HG03342 (cell line): ENCODE results near the gene PICK1.
"Not testable (repeated sequence)": the region's sequence is repeated elsewhere in the genome, so short reads cannot be mapped to it uniquely, and the experiment has no call there.

ENCODE experiments used
- ATAC-seq: cut with Tn5 transposase; IDR thresholded peaks from one replicate; pipeline ENCODE4 v1.9.1; 2021; ENCODE audit warnings: mild to moderate bottlenecking, moderate library complexity; ENCODE audit not compliant: unreplicated experiment

PICK1 gene

DNA sequence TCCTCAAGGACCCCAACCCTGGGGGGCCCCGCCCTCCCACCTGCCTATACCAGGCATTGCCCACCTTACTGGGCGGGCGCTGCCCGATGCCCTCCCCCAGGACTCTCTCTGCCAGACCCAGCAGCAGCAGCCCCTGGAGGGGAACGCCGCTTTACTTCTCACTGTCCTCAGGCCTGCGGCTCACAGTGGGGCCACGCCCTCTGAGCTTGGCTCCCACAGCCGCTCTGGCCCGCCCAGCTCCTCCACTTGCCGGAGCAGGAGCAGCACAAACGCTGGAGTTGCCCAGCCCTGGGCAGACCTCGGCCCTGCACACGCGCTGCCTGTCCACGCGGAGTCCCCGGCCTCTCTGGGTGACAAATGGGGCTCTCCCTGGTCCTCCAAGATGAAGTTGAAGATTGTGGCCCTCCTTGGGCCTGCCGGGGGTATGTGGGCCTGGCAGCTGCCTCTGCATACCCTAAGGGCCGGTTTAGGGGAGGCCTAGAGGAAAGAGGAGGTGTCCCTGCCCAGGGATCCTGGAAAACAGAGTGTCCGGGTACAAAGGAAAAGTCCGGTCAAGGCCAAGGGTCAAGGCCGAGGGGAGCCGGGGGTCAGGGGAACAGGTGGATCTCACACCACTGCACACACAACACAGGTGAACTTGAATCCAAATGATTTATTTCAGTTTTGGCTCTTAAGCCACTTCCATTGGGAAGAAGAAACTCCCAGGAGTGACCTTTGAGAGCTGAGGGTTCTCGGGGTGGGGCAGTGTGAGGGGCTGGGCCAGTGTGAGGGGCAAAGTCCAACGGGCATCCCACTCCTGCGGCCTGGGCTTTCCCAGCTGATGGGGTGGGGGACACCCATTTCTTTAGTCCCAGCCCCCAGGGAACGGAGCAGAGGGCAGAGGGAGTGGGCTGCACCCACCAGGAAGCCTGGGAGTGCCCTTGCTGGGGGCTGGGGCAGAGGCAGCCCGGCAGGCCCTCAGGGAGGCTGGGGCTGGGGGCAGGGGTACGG lies 54.0 kb downstream of the PICK1 start:
- no peak for ATAC-seq

DNA sequence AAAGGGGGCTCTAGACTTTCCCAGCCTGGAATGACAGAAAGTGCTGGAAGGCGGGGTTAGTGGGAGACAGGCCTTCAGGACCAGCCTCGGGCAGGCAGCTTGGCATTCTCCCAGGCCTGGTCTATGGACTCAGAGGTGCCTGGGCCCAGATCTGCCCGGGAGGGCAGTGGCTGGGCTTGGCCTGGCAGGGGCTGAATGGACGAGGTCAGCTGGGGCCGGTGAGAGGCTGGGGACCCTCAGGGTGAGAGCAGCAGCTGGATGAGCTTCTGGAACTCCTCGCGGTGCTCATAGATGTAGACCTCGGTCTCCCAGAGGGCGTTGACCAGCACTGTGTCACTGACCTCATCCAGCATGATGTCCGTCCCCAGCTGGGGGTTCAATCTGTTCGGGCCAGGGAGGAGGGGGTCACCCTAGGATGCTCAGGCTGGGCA lies 54.7 kb downstream of the PICK1 start:
- ATAC-seq: no peak

- ATAC-seq: no peak
Observed at GRCh38 chr22:38112381-38112780, 55.2 kb downstream of the PICK1 start.

DNA sequence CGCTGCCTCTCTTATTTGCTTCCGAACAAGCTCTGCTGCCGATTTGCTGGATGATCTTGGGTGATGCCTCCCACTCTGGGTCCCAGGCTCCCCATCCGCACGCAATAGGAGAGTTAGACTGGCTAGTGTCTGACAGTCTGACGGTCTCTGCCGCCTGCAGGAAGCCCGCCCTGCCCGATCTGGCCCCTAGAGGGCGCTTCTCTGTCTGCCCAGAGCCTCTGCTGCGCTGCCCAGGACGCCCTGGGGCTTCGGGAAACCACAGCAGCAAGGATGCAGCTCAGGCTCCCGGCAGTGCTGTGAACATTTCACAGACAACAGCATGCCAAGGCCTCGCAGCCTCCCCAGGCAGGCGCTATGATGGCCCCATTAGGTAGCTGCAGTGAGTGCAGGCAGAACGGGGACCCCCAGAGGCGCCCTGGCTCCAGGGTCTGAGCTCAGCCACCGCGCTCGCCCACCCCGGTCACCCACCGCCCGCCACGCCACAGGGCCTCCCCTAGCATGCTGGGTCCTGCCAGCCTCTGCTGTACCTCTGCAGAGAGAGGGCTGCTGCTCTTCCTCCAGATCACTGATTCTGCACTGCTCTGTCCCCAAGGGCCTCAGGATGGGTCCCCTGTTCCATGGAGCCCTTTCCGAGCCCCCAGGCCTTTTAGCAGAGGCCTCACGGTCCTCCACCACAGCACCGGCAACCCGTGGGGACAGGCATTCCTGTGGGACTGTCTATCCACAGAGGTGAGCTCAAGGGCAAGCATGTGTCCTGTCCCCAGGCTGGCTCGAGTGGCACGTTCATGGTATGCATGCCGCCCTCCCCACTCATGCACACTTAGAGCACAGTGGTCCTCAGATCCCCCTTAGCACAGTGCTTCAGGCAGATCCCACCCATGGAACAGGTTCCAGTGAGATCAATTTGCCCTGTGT lies 57.5 kb downstream of the PICK1 start:
- ATAC-seq: no peak

DNA sequence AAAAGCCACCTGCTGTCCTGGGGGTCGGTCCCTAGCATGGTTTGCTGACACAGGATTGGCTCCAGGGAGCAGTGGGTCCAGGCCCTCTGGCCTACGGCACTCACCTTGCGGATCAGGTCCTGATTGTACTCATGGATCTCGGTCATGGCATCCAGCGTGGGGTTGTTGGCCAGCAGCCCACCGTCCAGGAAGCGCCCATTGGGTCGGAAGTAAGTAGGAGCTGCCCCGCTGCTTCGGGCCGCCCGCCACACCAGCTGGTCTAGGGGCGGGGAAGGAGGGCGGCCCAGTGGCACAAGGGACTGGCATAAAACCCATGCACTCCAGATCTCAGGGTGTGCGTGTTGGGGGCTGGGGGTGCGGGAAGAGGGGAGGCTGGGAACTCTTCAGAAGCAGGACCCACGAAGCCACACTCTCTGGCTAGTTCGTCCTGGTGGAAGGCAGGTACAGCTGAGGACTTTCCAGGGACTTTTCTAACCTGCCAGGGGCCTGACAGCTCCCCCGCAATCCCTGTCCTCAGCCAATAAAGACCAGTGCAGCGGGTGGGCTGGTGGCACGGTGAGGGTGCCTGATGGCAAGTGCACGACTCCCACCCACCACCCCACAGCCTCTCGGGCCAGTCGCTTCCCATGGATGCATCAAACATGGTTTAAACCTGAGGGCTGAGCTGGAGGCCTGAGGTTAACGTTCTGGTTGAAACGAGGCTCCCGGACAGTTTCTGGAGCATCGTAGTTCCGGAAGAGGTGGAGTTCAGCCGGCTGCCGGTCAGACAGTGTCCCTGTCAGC lies 58.4 kb downstream of the PICK1 start:
- ATAC-seq: no peak

DNA sequence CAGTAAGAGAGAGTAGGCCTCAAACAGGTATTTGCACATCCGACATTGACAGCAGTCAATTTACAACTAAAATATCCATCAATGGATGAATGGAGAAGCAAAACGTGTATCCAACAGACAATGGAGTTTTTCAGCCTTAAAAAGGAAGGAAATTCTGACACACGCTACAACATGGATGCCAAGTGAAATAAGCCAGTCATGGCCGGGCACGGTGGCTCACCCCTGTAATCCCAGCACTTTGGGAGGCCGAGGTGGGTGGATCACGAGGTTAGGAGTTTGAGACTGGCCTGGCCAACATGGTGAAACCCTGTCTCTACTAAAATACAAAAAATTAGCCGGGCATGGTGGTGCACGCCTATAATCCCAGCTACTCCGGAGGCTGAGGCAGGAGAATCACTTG lies 60.4 kb downstream of the PICK1 start:
- ATAC-seq: not testable (repeated sequence)

GRCh38 chr22:38118182-38118581 lies 61.0 kb downstream of the PICK1 start:
- ATAC-seq: no peak

DNA sequence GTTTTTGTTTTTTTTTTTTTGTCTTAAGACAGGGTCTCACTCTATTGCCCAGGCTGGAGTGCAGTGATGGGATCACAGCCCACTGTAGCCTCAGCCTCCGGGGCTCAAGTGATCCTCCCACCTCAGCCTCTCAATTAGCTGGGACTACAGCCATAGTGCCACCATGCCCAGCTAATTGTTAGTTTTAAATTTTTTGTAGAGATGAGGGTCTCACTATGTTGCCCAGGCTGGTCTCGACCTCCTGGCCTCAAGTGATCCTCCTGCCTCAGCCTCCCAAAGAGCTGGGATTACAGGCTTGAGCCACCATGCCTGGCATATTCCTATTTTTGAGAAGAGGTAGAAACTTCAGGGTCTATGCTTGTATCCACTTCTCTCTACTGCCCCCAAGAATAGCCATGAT lies 61.5 kb downstream of the PICK1 start:
- not testable (repeated sequence) for ATAC-seq

DNA sequence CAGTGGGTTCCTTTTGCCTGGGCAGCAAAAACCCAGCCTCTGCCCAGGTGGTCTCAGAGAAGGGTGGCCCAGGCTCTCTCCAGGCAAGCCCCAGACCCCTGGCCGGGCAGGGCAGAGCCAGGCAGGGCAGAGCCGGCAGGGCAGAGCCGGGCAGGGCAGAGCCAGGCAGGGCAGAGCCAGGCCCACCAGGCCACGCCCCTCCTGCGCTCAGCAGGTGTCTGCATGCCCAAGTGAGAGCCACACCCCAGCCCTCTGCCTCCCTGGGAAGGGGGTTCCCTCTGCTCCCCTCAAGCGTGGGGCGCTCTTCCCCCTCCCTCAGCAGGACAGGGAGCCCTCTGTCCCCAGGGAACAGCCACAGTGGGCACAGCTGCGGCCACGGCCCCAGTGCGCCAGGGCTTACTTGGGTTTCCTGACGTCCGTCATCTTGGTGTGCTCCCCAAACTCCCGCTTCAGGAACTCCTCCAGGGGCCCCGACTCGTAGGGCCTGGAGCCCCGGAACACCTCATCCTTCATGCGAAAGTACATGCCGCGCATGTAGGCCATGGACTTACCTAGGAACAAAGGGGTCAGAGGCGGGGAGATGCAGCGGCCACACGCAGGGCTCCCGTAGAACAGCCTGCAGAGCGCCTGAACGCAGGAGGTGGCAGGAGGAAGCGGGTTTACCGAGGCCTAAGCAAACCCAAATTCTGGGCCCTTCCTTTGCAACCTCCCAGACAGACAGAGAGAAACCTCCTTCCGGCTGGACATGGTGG lies 63.3 kb downstream of the PICK1 start:
- no peak for ATAC-seq

GRCh38 chr22:38122616-38123015 lies 65.4 kb downstream of the PICK1 start:
- ATAC-seq: no peak

DNA sequence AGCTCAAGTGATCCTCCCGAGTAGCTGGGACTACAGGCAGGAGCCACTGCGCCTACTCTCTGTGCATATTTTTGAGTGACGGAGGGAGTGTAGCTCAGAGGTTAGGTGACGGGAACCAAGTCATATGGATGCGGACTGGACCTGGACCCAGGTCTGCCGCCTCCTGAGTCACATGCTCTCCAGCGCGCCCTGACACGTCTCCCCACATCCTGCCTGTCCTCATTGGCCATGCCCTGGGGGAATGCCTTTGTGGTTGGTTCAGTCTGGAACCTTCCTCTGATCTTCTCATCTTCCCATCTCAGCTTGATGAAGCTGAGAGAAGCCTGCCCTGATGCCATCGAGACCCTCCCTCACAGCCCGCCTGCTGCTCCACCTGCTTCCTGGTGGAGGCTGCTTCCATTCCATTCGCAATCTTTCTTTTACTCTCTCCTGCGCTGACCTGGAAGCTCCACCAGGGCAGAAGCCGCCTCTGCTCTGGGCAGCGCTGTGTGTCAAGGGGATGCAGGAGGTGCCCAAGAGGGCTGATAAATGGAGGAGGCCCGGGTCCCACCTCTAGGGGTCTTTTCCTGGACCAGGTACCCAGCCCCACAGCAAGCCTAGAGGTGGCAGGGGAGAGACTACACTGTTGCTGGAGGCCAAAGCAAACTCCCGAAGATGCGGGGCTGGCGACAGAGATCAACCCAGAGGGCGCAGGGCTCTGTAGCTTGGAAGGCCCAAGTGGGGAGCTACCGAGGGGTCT lies 67.2 kb downstream of the PICK1 start:
- ATAC-seq: no peak

DNA sequence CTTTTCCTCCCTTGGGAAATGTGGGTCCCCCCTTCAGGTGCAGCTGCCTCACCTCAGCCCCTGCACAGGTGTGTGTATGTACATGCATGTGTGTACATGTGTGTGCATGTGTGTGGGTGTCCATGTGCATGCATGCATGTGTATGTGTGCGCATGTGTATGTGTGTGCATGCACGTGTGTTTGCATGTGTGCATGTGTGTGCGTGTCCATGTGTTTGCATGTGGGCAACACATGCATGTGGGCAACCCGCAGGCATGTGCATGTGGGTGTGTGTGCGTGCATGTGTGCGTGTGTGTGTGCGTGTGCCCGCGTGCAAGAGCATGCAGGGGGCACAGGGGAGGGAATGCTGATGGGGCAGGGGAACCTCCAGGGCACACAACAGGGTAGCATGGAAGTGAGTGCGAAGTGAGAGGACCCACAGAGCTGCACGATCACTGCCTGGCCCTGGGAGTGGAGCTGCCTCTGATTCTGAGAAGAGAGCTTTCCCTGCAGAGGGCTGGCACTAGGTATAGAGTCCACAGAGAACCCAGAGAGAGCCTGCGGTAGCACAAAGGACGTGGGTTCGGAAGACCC lies 67.9 kb downstream of the PICK1 start:
- ATAC-seq: no peak
